HG02642 (cell line): ENCODE results near the gene KLB.

Experiments
- ATAC-seq: cut with Tn5 transposase; IDR thresholded peaks from one replicate; pipeline ENCODE4 v1.9.1; 2021; ENCODE audit warnings: mild to moderate bottlenecking; ENCODE audit not compliant: unreplicated experiment, poor library complexity

KLB gene

DNA sequence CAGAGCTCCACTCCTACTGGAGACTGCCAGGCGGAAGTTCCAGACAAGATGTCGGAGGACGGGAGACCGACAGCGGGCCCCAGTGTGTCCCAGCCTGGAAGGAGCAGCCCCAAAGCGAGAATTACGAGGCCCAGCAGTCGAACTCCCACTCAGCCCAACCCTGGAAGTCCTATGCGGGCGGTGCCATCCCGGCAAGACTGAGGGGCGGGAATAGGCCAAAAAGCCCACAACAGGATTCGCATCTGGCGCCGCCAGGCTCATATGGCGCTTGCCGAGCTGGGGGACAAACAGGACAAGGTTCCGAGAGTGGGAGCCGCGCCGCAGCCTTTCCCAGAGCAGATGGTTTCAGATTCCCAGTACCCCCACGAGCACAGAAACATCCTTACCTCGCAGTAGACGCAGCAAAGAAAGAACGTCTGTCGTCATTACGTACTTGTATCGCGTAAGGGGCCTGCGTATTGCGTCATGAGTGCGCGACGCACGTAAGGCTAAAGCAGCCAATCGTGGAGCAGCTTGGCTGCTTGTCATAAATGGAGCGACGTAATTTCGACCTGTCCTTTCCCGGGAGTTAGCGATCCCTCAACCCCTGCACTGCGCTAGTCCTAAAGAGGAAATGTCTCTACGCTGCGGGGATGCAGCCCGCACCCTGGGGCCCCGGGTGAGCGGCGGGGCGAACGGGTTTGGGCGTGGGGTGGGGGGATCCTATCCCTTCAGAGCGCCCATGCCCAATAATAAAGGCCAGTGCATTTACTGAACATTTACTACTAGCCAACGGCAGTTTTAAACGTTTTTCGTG lies 52.0 kb downstream of the KLB start, which contains the start of the genes LIAS and RPL9:
LIAS (plus strand) TSS at position 552 of the 796 bp plus-strand sequence; CDS start at position 614, 62 bp downstream.
RPL9 (minus strand) TSS at position 418 of the 796 bp plus-strand sequence. CDS start 483 bp downstream, outside the sequence.
- peak; percentile 86 for ATAC-seq

DNA sequence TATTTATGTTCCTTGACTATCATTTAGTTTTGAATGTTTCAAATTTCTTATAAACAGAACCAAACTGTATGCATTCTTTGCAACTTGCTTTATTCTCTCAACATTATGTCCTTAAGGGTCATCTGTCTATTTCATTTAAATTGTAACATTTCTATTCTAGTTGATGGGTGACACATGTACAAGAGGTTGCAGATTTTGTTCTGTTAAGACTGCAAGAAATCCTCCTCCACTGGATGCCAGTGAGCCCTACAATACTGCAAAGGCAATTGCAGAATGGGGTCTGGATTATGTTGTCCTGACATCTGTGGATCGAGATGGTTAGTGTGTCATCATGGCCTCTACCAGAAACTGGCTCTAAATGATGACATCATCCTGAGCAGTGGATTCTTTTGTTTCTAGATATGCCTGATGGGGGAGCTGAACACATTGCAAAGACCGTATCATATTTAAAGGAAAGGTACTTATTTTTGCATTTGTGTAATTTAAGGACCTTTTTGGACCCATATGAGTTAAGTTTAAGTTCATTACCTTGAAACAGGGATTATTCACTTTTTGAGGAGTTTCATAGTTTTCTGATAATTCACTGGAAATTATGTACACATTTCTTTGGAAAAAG lies 58.3 kb downstream of the KLB start:
- ATAC-seq = no peak

GRCh38 chr4:39466747-39467146 lies 60.0 kb downstream of the KLB start:
- ATAC-seq = no peak

- ATAC-seq = no peak
These were observed 60.7 kb downstream of the KLB start for GRCh38 chr4:39467464-39467863.

DNA sequence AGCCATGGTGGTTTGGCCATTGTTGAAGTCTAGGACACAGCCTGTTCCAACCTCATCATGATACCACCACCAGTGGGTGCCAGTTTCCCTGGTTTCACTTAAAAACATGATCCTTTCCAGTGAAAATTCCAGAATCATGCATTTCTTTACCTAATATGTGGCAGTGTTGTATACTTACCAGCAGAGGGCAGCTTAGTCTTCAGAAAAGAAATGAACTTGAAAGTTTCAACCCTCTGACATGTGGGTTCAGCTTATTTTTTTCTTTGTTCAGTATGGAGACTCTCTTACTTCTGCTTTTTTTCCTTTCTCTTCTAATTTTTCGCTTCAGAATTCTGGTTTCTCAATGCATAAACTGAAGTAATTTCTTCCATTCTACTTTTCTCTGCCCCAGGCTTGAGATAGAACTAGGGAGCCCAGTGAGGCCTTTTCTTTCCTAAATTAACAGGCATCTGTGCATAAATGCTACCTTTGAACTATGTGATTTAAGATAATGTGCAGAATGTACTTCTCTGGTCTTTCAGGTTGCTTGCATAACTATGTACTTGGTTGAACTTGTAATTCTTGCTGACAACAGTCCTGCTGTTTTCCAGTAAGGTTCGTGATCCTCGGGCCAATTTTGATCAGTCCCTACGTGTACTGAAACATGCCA lies 62.8 kb downstream of the KLB start:
- peak; percentile 77 for ATAC-seq

GRCh38 chr4:39470402-39470801 lies 63.7 kb downstream of the KLB start:
- no peak for ATAC-seq

GRCh38 chr4:39472396-39472795 lies 65.7 kb downstream of the KLB start:
- ATAC-seq = no peak

DNA sequence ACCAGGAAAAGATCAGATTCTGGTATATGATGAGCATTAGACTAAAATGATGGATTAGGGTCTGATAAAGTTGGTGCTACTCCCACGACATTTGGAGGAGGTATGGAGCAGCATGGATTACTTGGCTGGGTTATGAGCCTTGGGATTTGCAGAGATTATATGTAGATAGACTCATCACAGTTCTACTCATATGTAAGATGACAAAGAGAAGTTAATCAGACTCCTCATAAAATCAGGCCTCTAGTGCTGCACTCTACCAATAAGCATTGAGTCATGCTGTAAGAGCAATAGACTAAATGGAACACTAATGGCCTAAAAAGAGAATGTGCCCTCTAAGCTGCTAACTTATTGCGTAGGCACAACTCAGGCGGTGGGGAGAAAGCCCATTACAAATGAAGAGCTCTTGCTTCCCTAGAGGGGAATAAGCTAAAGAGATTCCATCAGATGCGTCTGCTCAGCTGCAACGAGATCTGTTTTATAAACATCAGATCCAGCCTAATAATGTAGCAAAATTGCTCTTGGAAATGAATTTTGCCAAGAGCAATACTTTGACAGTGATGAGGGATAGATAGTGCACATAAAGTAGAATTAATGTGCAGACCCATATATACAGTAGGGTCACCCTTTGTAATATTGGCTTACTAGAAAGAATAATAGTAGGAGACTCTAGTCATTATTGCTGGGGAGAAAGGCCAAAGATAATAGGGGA lies 69.6 kb downstream of the KLB start:
- ATAC-seq = no peak

- ATAC-seq = no peak
These were observed 73.5 kb downstream of the KLB start for GRCh38 chr4:39480251-39480650.

DNA sequence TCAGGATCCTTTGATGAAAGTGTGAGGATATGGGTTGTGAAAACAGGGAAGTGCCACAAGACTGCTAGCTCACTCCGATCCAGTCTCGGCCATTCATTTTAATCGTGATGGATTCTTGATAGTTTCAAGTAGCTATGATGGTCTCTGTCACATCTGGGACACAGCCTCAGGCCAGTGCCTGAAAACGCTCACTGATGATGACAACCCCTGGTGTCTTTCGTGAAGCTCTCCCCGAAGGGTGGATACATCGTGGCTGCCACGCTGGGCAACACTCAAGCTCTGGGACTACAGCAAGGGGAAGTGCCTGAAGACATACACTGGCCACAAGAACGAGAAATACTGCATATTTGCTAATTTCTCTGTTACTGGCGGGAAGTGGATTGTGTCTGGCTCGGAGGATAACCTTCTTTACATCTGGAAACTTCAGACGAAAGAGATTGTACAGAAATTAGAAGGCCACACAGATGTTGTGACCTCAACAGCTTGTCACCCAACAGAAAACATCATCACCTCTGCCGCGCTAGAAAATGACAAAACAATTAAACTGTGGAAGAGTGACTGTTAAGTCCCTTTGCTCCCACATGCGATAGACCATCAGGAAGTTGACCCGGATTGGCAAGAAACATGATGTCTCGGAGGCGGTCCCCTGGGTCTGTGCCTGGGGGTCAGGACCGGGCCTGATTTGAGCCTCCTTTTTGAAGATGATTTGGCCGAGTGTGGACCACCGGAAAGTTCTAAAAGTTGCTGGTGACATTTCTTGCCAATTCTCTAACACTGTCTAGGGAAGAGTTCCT lies 74.4 kb downstream of the KLB start:
- no peak for ATAC-seq

GRCh38 chr4:39484582-39485272 lies 78.0 kb downstream of the KLB start:
- ATAC-seq = no peak

GRCh38 chr4:39486221-39486804 lies 79.6 kb downstream of the KLB start:
- no peak for ATAC-seq

DNA sequence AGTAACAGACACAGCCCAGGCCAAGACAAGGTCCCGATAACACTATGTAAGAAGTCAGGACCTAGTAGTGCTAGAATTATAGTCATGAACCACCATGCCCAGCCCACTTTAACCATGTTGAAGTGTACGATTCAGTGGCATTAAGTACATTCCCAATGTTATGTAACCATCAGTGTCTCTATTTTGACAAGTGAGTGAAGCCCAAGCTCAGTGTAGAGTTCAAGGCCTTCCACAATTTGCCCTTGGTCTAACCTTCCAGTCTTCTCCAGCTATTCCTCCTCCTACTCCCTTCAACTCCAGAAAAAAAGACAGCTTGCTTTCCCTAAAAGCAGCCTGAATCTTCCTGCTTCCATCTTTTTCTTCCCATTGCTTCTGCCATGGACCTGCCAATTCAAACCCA lies 83.6 kb downstream of the KLB start:
- ATAC-seq = no peak

GRCh38 chr4:39494354-39494753 lies 87.6 kb downstream of the KLB start:
- ATAC-seq = no peak

GRCh38 chr4:39495446-39496213 lies 88.9 kb downstream of the KLB start:
- no peak for ATAC-seq

DNA sequence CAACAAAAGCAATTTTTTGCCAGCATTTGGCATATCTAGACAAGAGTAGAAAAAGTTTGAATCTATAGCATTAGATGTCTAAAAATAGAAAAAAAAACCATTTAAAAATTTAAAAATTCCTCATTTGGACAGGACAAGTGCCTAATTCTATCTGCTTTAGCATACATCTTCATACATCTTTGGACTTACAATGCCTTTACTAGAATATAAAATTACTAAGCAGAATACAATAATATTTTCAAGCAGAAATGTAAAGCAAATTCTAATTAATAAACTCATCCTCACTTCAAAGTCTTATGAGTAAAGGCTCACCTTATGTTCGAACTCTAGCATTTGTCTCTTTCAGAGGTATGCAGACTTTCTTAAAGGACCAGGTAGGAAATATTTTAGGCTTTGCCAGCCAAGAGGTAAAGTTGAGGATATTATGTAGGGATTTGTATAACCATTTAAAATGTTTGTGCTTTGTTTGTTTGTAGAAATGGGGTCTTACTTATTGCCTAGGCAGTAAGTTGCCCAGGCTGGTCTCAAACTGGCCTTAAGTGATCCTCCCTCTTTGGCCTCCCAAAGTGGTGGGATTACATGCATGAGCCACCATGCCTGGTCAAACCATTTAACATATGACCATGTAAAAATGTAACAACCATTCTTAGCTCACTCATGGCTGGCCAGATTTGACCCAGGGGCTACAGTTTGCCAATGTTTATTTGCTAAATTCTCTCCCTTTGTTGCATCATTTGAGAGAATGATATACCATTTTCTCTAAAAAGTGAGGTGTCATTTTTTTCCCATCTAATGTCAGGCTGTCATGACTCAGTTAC lies 91.4 kb downstream of the KLB start:
- no peak for ATAC-seq

DNA sequence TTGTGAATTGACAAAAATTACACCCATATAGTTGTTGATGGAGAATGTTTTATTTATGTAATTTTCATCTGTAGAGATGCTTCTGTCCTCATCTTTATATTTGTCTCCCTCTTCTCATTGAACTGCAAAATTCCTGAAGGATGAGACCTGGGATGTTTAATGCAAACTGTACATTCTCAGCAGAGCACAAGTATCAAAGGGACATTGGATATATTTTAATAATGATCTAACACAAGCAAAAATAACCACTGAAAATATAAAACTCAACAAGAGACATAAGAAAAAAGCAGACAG lies 91.9 kb downstream of the KLB start:
- no peak for ATAC-seq
